Measurements from ENCODE around the gene MYOCOS. TPM values are rescaled to one million over a fixed set of nuclear protein-coding genes. Genes with fewer than 3 reads are reported as not detected.

Gene MYOCOS
- total and polyA plus RNA-seq, 12 donors = not detected

GRCh38 chr1:171661076-171661650, 39.1 kb downstream of the MYOCOS start:
- no peaks in the 10 kb centered on the region for H3K36me3 ChIP-seq
- TF ChIP-seq CTCF (IDR thresholded peaks at IDR 0.05) = no peak
- ATAC-seq = no peak
- 93% methylated on average over 5 of the region's 5 CpGs for WGBS, 2 donors
- H3K4me1 ChIP-seq = peaks cover 0 to 33% (median 12%) of the 10 kb centered on the region in 9 donors
- intact Hi-C loops (cut with DNase I) = no loop called here
- no peaks in the 10 kb centered on the region for H3K9me3 ChIP-seq
- H3K4me3 ChIP-seq = no peak overlapping the region
- DNase-seq = no peak
- no peak overlapping the region for H3K27ac ChIP-seq
- H3K27me3 ChIP-seq = no peaks in the 10 kb centered on the region

- DNase-seq (no peak), ATAC-seq (peak in 4 of 8 donors; percentile 5 to 76 (median 53))
- H3K4me1 ChIP-seq = peaks cover 0 to 36% (median 12%) of the 10 kb centered on the region in 9 donors
- H3K36me3 ChIP-seq = no peaks in the 10 kb centered on the region
- 53 to 61% methylated on average over 7 of the region's 7 CpGs for WGBS, 2 donors
- H3K27me3 ChIP-seq = no peaks in the 10 kb centered on the region
- H3K4me3 ChIP-seq = no peak overlapping the region
- no peaks in the 10 kb centered on the region for H3K9me3 ChIP-seq
- no peak for TF ChIP-seq CTCF (IDR thresholded peaks at IDR 0.05)
- H3K27ac ChIP-seq = peak overlapping the region in 9 of 10 donors; percentile 20 to 61 (median 32)
- intact Hi-C loops (cut with DNase I) = no loop called here
Observed at GRCh38 chr1:171663036-171663853, 41.2 kb downstream of the MYOCOS start.

GRCh38 chr1:171663854-171664575, 42.0 kb downstream of the MYOCOS start:
- no peak for DNase-seq
- Histone ChIP-seq H3K27ac (peak overlapping the region in 8 of 10 donors; percentile 13 to 61 (median 36)), H3K27me3 (no peaks in the 10 kb centered on the region), H3K9me3 (no peaks in the 10 kb centered on the region), H3K36me3 (no peaks in the 10 kb centered on the region), H3K4me3 (no peak overlapping the region), H3K4me1 (peaks cover 0 to 36% (median 12%) of the 10 kb centered on the region in 9 donors)
- intact Hi-C loops (cut with DNase I) = no loop called here
- WGBS, 2 donors = 54 to 59% methylated on average over 4 of the region's 4 CpGs
- ATAC-seq = peak in 1 of 8 donors; percentile 16
- no peak for TF ChIP-seq CTCF (IDR thresholded peaks at IDR 0.05)

GRCh38 chr1:171664976-171665375, 42.9 kb downstream of the MYOCOS start:
- H3K9me3 ChIP-seq = no peaks in the 10 kb centered on the region
- H3K4me1 ChIP-seq = peaks cover 0 to 36% (median 12%) of the 10 kb centered on the region in 9 donors
- TF ChIP-seq CTCF (IDR thresholded peaks at IDR 0.05) = no peak
- DNase-seq = no peak
- ATAC-seq = no peak
- peak overlapping the region in 1 of 10 donors; percentile 6 for H3K27ac ChIP-seq
- no peak overlapping the region for H3K4me3 ChIP-seq
- no peaks in the 10 kb centered on the region for H3K27me3 ChIP-seq
- intact Hi-C loops (cut with DNase I) = no loop called here
- H3K36me3 ChIP-seq = no peaks in the 10 kb centered on the region

Measured in heart right ventricle (tissue), 16 donors.